HG03469 (cell line): ENCODE measurements around the gene FIBCD1.

Experiments
- ATAC-seq: cut with Tn5 transposase; IDR thresholded peaks from one replicate; pipeline ENCODE4 v1.9.1; 2021; ENCODE audit warnings: mild to moderate bottlenecking, moderate library complexity, moderate number of reproducible peaks; ENCODE audit not compliant: unreplicated experiment

FIBCD1 gene

GRCh38 chr9:130923611-130924447 is 15.2 kb downstream of the FIBCD1 start:
- no peak for ATAC-seq

- ATAC-seq, result no peak
Observed at GRCh38 chr9:130922893-130923610, 16.0 kb downstream of the FIBCD1 start.

DNA sequence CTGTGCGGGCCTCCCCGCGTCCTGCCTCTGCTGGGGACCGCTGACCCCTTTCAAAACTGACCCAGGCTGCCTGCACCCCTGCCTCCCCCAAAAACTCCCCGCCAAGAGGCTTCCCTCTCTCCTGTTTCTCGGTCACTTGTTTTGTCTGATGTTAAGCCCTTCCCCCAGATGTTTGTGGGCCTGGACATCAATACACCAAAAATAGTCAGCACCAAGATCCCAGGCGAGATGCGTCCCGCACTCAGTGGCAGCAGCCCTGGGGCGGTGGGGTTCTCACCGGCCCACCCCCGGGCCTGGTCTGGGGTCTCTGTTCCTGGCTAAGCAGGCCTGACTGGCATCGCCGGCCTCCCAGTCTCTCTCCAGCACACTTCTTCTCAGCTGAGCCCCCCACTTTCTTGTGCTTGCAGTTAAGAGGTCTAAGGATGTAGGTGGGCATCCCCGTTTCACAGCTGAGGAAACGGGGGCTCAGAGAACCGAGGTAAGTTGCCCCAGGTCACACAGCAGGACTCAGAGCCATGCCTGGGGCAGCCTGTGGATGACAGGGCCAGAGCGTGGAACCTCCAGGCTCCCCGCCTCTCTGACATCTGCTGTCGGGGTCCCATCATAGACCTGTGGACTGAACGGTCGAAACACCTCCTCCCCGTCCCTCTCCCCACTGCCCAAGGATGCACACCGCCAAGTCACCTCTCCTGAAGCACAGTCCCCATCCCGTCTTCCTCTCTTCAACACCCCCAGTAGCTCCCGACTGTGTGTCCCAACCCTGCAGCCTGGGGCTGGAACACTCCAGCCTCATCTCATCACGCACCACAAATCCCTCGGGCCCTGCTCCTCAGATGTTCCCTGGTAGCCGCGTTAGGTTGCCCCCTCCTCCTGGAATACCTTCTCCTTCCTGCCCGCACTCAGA is 16.8 kb downstream of the FIBCD1 start:
- no peak for ATAC-seq

DNA sequence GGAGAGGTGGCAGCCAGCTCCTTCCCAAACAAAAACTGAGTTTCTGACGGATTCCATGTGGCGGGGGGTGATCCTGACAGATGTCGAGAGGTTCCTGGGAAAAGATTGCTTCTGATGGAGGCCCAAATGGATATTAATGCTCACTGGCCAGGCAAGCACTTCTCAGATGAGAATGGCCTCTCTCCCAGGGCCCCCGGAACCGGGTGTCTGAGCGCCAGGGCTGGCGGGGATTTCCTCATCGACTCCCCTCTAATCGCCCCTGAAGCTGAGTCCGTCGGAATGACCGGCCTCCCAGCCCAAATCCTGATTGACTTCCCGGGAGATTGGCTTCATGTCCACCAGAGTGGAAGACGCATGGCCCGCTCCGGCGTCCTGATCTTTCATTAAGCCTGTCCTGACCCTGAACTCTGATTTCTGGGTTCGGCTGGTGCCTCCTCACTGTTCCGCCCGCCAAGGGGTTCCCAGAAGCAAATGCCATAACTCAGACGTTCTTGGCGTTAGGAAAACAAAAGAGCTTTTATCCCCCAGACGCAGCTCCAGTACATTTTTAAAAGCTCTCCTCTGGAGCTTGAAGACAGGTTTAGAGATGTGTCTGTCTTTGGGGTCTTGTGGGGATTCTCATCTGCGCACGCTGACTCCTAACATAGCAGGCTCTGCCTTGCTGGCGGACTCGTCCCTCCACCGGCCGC is 17.6 kb downstream of the FIBCD1 start:
- ATAC-seq, result no peak

GRCh38 chr9:130920762-130921299 is 18.2 kb downstream of the FIBCD1 start:
- ATAC-seq, result no peak

- no peak for ATAC-seq
Observed at GRCh38 chr9:130920233-130920632, 18.8 kb downstream of the FIBCD1 start.

GRCh38 chr9:130919559-130920145 is 19.4 kb downstream of the FIBCD1 start:
- ATAC-seq, result no peak

- ATAC-seq, result no peak
Observed at GRCh38 chr9:130918826-130919558, 20.1 kb downstream of the FIBCD1 start.

GRCh38 chr9:130918101-130918825 is 20.8 kb downstream of the FIBCD1 start:
- no peak for ATAC-seq

- ATAC-seq, result no peak
Observed at GRCh38 chr9:130917168-130917960, 21.7 kb downstream of the FIBCD1 start.

DNA sequence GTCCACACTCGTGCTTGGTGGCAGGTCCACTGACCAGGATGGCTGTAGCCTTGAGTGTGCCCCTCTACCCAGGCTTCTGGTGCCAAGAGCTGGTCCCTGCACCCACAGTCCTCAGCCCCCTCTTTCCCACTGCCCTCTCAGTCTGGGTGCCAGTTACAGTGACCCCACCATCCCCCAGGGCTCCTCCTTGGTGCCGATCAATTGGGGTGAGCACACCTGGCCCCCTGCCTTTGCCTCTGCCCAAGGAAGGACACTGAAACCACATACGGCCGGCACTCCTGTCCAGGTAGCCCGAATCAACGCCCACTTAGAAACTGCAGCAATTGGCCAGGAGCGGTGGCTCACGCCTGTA is 24.0 kb downstream of the FIBCD1 start:
- ATAC-seq, result no peak

- ATAC-seq, result no peak
Observed at GRCh38 chr9:130914417-130915095, 24.5 kb downstream of the FIBCD1 start.

DNA sequence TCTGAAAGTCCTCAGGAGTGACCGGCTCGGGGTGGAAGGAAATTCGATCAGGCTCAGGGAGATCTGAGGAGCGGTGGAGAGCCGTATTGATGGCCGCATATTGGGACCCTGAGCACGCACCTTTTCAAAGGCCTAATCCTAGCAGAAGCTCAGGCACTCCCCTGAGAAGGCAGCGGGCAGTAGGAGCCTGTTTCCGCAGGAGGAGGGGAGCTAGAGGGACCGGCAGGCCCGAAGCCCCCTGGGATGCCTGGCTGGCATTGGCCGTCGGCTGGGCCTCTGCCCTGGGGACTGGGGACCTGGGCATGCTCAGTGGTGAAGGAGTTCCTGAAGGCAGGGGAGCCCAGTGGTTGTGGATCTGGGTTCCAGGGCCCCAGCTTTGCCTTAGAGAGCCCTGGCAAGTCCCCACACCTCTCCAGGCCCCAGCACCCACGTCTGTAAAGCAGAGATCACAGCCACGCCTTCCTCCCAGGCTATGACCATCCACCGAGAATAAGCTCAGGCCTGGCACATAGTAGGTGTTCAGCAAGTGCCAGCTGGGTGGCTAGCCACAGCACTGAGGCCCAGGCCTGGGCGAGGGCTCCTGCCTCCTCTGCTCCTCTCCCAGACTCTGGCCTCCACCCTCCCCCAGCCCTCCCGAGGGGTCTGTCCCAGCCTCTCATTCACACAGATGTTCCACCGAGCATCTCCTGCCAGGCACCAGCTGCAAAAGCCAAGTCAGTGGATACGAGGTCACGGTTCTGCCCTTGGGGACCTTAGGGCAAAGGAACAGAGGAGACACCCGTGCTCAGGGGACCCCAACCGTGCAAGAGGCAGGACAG is 25.2 kb downstream of the FIBCD1 start:
- no peak for ATAC-seq

- ATAC-seq, result no peak
Observed at GRCh38 chr9:130912932-130913598, 26.0 kb downstream of the FIBCD1 start.

DNA sequence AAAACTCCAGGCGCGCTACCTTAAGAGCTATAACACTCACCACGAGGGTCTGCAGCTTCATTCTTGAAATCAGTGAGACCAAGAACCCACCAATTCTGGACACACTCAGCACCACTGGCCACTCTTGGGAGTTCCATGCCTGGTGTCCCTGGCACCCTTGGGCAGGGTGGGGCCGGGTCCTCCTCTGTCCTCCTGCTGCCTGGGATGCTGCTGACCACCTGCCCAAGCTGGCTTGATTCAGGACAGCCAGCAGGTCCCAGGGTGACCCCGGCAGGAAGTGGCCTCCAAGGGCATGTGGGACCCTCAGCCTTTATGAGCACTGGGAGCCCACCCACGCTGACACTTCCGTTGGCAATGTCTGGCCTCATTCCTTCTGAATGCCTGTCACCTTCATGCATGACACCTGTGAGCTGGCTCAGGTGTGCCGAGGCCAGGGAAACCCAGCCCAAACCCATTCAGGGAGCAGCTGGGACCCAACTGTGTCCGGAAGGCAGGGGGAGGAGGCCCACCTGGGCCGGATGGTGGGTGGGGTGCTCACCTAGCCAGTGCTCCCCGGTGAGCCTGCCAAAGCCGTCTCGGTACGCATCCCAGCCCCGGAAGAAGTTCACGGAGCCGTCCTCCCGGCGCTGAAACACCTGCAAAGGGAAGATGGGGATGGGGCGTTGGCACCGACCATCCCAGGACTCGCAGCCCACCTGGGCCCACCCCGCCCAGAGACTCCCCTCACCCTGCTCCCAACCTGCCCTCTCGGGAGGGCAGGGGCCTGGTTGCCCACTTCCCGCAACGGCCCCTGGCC is 27.6 kb downstream of the FIBCD1 start:
- ATAC-seq, result no peak
